GM21515 (cell line): ENCODE results near the gene MAML2.
A peak's percentile ranks its signal among the peaks of the same experiment; 100 is the strongest.

Experiments used
- ATAC-seq: cut with Tn5 transposase; IDR thresholded peaks from one replicate; pipeline ENCODE4 v1.9.1; 2021; ENCODE audit not compliant: unreplicated experiment

MAML2 gene

GRCh38 chr11:96242971-96243647 is 99.9 kb downstream of the MAML2 start:
- peak; percentile 91 for ATAC-seq

GRCh38 chr11:96242191-96242847 is 100.7 kb downstream of the MAML2 start:
- ATAC-seq, result no peak

GRCh38 chr11:96241331-96241841 is 101.6 kb downstream of the MAML2 start:
- ATAC-seq, result no peak

GRCh38 chr11:96238563-96239135 is 104.3 kb downstream of the MAML2 start:
- ATAC-seq, result no peak

GRCh38 chr11:96237766-96238266 is 105.2 kb downstream of the MAML2 start:
- ATAC-seq, result no peak

- peak; percentile 90 for ATAC-seq
Observed at GRCh38 chr11:96235751-96236150, 107.2 kb downstream of the MAML2 start.

- ATAC-seq, result no peak
Observed at GRCh38 chr11:96234866-96235441, 108.0 kb downstream of the MAML2 start.

GRCh38 chr11:96232132-96232531 is 110.9 kb downstream of the MAML2 start:
- no peak for ATAC-seq

- no peak for ATAC-seq
Observed at GRCh38 chr11:96230686-96231085, 112.3 kb downstream of the MAML2 start.

- ATAC-seq, result no peak
Observed at GRCh38 chr11:96229354-96229977, 113.5 kb downstream of the MAML2 start.

GRCh38 chr11:96228910-96229309 is 114.1 kb downstream of the MAML2 start:
- no peak for ATAC-seq

GRCh38 chr11:96228473-96228891 is 114.5 kb downstream of the MAML2 start:
- no peak for ATAC-seq

GRCh38 chr11:96227244-96227643 is 115.8 kb downstream of the MAML2 start:
- ATAC-seq, result no peak

- ATAC-seq, result no peak
Observed at GRCh38 chr11:96223083-96223482, 119.9 kb downstream of the MAML2 start.

GRCh38 chr11:96222102-96222501 is 120.9 kb downstream of the MAML2 start:
- ATAC-seq, result no peak

GRCh38 chr11:96221244-96222070 is 121.5 kb downstream of the MAML2 start:
- no peak for ATAC-seq

GRCh38 chr11:96219981-96220623 is 122.9 kb downstream of the MAML2 start:
- ATAC-seq, result no peak

GRCh38 chr11:96218901-96219300 is 124.1 kb downstream of the MAML2 start:
- no peak for ATAC-seq

GRCh38 chr11:96218006-96218405 is 125.0 kb downstream of the MAML2 start:
- ATAC-seq, result no peak

GRCh38 chr11:96217206-96217605 is 125.8 kb downstream of the MAML2 start:
- ATAC-seq, result no peak
